ENCODE results near the gene FAM222A. TPM values are rescaled to one million over a fixed set of nuclear protein-coding genes. Genes with fewer than 3 reads are reported as not detected.

Gene FAM222A
- total RNA-seq, 1 experiment from 2014 or later = 5.5 TPM

DNA sequence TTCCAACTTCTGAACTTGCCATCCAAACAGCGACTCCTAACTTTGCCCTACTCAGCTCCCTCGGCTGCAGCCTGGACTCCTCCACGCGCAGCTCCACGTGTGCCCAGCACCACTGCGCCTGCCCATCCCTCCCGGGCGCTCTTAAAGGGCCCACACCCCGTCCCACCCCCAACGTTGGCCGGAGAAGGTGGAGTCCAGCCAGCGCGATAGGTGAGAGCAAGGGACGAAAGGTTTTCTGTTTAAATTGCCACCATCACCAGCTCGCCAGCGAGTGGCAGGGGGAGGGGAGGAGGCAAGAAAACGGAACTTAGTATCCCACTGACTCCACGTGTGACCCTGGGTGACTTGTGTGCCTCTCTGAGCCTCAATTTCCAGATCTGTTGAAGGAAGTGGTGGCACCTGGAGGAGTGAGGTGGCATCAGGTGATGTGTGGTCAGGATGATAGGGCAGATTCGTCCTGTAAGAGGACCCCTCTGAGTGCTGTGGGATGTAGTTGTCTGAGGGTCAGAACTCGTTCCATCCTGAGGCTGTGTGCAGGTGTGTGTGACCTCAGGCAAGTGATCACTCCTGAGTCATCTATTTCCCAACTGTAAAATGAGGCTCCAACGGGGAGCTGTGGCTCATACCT lies 59.9 kb downstream of the FAM222A start:
- Histone ChIP-seq H3K36me3 (ENCODE audit: insufficient read depth, low read length, poor library complexity, severe bottlenecking) (no peaks in the 10 kb centered on the region), H3K27ac (ENCODE audit: low read depth, low read length, poor library complexity, severe bottlenecking) (no peak overlapping the region), H3K4me1 (ENCODE audit: insufficient read depth, low read length, poor library complexity, severe bottlenecking) (no peaks in the 10 kb centered on the region), H3K27me3 (replicated peaks; ENCODE audit: insufficient read depth, low read depth, low read length, poor library complexity) (no peaks in the 10 kb centered on the region), H3K4me3 (ENCODE audit: low read depth, low read length, poor library complexity, severe bottlenecking) (no peak overlapping the region), H3K9me3 (ENCODE audit: low read depth, low read length, poor library complexity, severe bottlenecking) (no peaks in the 10 kb centered on the region)
- no peak for TF ChIP-seq EZH2 (IDR thresholded peaks at IDR 0.05; ENCODE audit: borderline replicate concordance, low read depth, low read length, poor library complexity, severe bottlenecking)
- TF ChIP-seq, protein P1, sequence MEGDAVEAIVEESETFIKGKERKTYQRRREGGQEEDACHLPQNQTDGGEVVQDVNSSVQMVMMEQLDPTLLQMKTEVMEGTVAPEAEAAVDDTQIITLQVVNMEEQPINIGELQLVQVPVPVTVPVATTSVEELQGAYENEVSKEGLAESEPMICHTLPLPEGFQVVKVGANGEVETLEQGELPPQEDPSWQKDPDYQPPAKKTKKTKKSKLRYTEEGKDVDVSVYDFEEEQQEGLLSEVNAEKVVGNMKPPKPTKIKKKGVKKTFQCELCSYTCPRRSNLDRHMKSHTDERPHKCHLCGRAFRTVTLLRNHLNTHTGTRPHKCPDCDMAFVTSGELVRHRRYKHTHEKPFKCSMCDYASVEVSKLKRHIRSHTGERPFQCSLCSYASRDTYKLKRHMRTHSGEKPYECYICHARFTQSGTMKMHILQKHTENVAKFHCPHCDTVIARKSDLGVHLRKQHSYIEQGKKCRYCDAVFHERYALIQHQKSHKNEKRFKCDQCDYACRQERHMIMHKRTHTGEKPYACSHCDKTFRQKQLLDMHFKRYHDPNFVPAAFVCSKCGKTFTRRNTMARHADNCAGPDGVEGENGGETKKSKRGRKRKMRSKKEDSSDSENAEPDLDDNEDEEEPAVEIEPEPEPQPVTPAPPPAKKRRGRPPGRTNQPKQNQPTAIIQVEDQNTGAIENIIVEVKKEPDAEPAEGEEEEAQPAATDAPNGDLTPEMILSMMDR (conservative IDR thresholded peaks at IDR 0.05; ENCODE audit: low read depth, low read length) = no peak
- no TSS peak for BruUV-seq (replicated peaks)
- ChIA-PET CTCF (interaction anchor here (0.6 to 0.8 kb wide), 2 partner anchors 18 to 176 kb away, joined by 3 to 4 read pairs; no protein-coding TSS in a partner anchor), POLR2A (ENCODE audit: low non-redundant PET) (no interaction called here)
- DNase-seq (ENCODE audit: low spot score) = no peak
- intact Hi-C loops (cut with micrococcal nuclease; ENCODE audit: unreplicated experiment) = loop anchor here (2.0 kb wide), 1 partner anchor 341 kb away; no protein-coding TSS in a partner anchor

GRCh38 chr12:109775172-109775881 lies 61.7 kb downstream of the FAM222A start:
- CTCF ChIA-PET = interaction anchor here (0.6 to 2.8 kb wide), 12 partner anchors 14 to 348 kb away, joined by 3 to 44 read pairs (median 4); partner anchors contain the start of gene MVK
- no peak for TF ChIP-seq EZH2 (IDR thresholded peaks at IDR 0.05; ENCODE audit: borderline replicate concordance, low read depth, low read length, poor library complexity, severe bottlenecking)
- TF ChIP-seq, protein P1 (conservative IDR thresholded peaks at IDR 0.05; ENCODE audit: low read depth, low read length) = peak; percentile 92
- POLR2A ChIA-PET (ENCODE audit: low non-redundant PET) = no interaction called here
- DNase-seq (ENCODE audit: low spot score) = peak; percentile 88
- no peaks in the 10 kb centered on the region for H3K9me3 ChIP-seq (ENCODE audit: low read depth, low read length, poor library complexity, severe bottlenecking)
- H3K36me3 ChIP-seq (ENCODE audit: insufficient read depth, low read length, poor library complexity, severe bottlenecking) = no peaks in the 10 kb centered on the region
- no peak overlapping the region for H3K27ac ChIP-seq (ENCODE audit: low read depth, low read length, poor library complexity, severe bottlenecking)
- no TSS peak for BruUV-seq (replicated peaks)
- H3K4me1 ChIP-seq (ENCODE audit: insufficient read depth, low read length, poor library complexity, severe bottlenecking) = no peaks in the 10 kb centered on the region
- intact Hi-C loops (cut with micrococcal nuclease; ENCODE audit: unreplicated experiment) = loop anchor here (1.0 to 5.0 kb wide), 4 partner anchors 178 to 513 kb away; no protein-coding TSS in a partner anchor
- no peak overlapping the region for H3K4me3 ChIP-seq (ENCODE audit: low read depth, low read length, poor library complexity, severe bottlenecking)
- H3K27me3 ChIP-seq (replicated peaks; ENCODE audit: insufficient read depth, low read depth, low read length, poor library complexity) = no peaks in the 10 kb centered on the region

DNA sequence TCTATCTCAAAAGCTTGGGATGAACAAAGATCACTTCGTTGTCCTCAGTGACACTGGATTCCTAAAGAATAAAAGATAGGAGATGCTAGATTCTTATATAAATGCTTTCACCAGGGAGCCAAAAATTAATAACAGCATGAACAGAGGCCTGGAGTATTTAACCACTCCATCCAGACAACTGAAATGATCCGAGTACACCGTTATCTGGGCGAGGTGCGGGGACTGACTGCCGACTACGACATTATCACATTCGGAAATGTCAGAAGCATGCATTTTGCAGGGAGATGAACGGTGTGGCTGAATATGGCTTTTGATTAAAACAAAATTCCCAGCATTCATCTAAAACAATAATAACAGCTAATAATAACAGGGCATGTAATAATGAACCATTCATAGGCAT lies 63.0 kb downstream of the FAM222A start:
- H3K27me3 ChIP-seq (replicated peaks; ENCODE audit: insufficient read depth, low read depth, low read length, poor library complexity) = no peaks in the 10 kb centered on the region
- BruUV-seq (replicated peaks) = no TSS peak
- no peak for TF ChIP-seq EZH2 (IDR thresholded peaks at IDR 0.05; ENCODE audit: borderline replicate concordance, low read depth, low read length, poor library complexity, severe bottlenecking)
- TF ChIP-seq, protein P1 (conservative IDR thresholded peaks at IDR 0.05; ENCODE audit: low read depth, low read length) = no peak
- no peak overlapping the region for H3K4me3 ChIP-seq (ENCODE audit: low read depth, low read length, poor library complexity, severe bottlenecking)
- H3K4me1 ChIP-seq (ENCODE audit: insufficient read depth, low read length, poor library complexity, severe bottlenecking) = no peaks in the 10 kb centered on the region
- H3K9me3 ChIP-seq (ENCODE audit: low read depth, low read length, poor library complexity, severe bottlenecking) = no peaks in the 10 kb centered on the region
- intact Hi-C loops (cut with micrococcal nuclease; ENCODE audit: unreplicated experiment) = loop anchor here (5.0 kb wide), 1 partner anchor 514 kb away; no protein-coding TSS in a partner anchor
- no peak for DNase-seq (ENCODE audit: low spot score)
- no peak overlapping the region for H3K27ac ChIP-seq (ENCODE audit: low read depth, low read length, poor library complexity, severe bottlenecking)
- ChIA-PET POLR2A (ENCODE audit: low non-redundant PET) (no interaction called here), CTCF (interaction anchor here (1.9 to 2.8 kb wide), 2 partner anchors 179 to 258 kb away, joined by 24 to 44 read pairs; no protein-coding TSS in a partner anchor)
- H3K36me3 ChIP-seq (ENCODE audit: insufficient read depth, low read length, poor library complexity, severe bottlenecking) = no peaks in the 10 kb centered on the region
